Smooth muscle cell (in vitro differentiated cells): Measurements from ENCODE around the gene FAM50B. TPM values are rescaled to one million over a fixed set of nuclear protein-coding genes. Genes with fewer than 3 reads are reported as not detected.

Experiments used
- DNase-seq: peaks from one replicate; lab custom pipeline; 2025; ENCODE audit not compliant: unreplicated experiment; lab: John Stamatoyannopoulos, UW
- H2AFZ ChIP-seq: fragments of 200-600 bp; sonication (generic); 2 replicates; pipeline ENCODE4 v1.6.0; 2016; ENCODE audit warnings: antibody characterized with exemption, low read depth, mild to moderate bottlenecking
- H3F3A ChIP-seq: fragments of 200-600 bp; sonication (generic); 2 replicates; pipeline ENCODE4 v1.6.0; 2017; ENCODE audit warnings: antibody characterized with exemption, low read depth
- H3K27ac ChIP-seq: fragments of 200-600 bp; sonication (generic); 2 replicates; pipeline ENCODE4 v1.5.1; 2016; ENCODE audit warnings: low read depth, mild to moderate bottlenecking
- H3K27me3 ChIP-seq: fragments of 200-600 bp; sonication (generic); 2 replicates; pipeline ENCODE4 v1.6.1; 2016; ENCODE audit warnings: low read depth, mild to moderate bottlenecking
- H3K36me3 ChIP-seq: fragments of 200-600 bp; sonication (generic); 2 replicates; pipeline ENCODE4 v1.5.1; 2016; ENCODE audit warnings: low read depth
- H3K4me1 ChIP-seq: fragments of 200-600 bp; sonication (generic); 2 replicates; pipeline ENCODE4 v1.5.1; 2016; ENCODE audit warnings: low read depth
- H3K4me2 ChIP-seq: fragments of 200-600 bp; sonication (generic); 2 replicates; pipeline ENCODE4 v1.6.0; 2016; ENCODE audit warnings: mild to moderate bottlenecking
- H3K4me3 ChIP-seq: fragments of 200-600 bp; sonication (generic); 2 replicates; pipeline ENCODE4 v1.5.1; 2016; ENCODE audit warnings: mild to moderate bottlenecking
- H3K79me2 ChIP-seq: fragments of 200-600 bp; sonication (generic); 2 replicates; pipeline ENCODE4 v1.6.0; 2016; ENCODE audit warnings: low read depth, mild to moderate bottlenecking
- H3K9ac ChIP-seq: fragments of 200-600 bp; sonication (generic); 2 replicates; pipeline ENCODE4 v1.6.0; 2016; ENCODE audit warnings: low read depth
- H3K9me3 ChIP-seq: fragments of 200-600 bp; sonication (generic); replicated peaks from 2 replicates; pipeline ENCODE4 v1.5.1; 2016; ENCODE audit warnings: low read depth
- H4K20me1 ChIP-seq: fragments of 200-600 bp; sonication (generic); 2 replicates; pipeline ENCODE4 v1.6.0; 2016; ENCODE audit warnings: low read depth
- CTCF ChIP-seq: fragments of 200-600 bp; sonication (generic); IDR thresholded peaks from 2 replicates; pipeline ENCODE4 v1.5.1; 2017; ENCODE audit warnings: borderline replicate concordance, mild to moderate bottlenecking, antibody characterized with exemption; ENCODE audit not compliant: insufficient read depth, poor library complexity, severe bottlenecking
- WGBS: methylation state at CpG from one replicate; pipeline ENCODE4 v1.1.7; 2016; ENCODE audit warnings: low lambda C conversion rate; 5-methylcytosine and 5-hydroxymethylcytosine counted together
- polyA plus RNA-seq: library from polyadenylated mRNA; unstranded; fragments of >200 nt; fragmentation: Nextera tagmentation; extraction: Ambion mirVana; gene quantifications from 2 replicates; pipeline ENCODE4 v1.2.1, GENCODE V29; 2016
- total RNA-seq: library from RNA; depleted of rRNA; stranded (reverse); fragments of >200 nt; gene quantifications from 2 replicates; pipeline ENCODE4 v1.2.3, GENCODE V29; 2014

The FAM50B gene
- total and polyA plus RNA-seq, 2 experiments from 2014 or later, result 4.3 to 6.3 TPM

- Histone ChIP-seq H3K27me3 (no peaks in the 10 kb centered on the region), H3K4me3 (no peak overlapping the region), H3K9ac (no peak overlapping the region), H3K4me1 (peaks cover under 1% of the 10 kb centered on the region), H3K4me2 (peak overlapping the region; percentile 49), H3K79me2 (no peaks in the 10 kb centered on the region), H3K36me3 (no peaks in the 10 kb centered on the region), H4K20me1 (no peaks in the 10 kb centered on the region), H2AFZ (no peak overlapping the region), H3K27ac (peak overlapping the region; percentile 30), H3K9me3 (no peaks in the 10 kb centered on the region), H3F3A (peaks cover 3% of the 10 kb centered on the region)
- WGBS, result 70% methylated on average over 7 of the region's 7 CpGs
- TF ChIP-seq CTCF, result no peak
- no peak for DNase-seq
Measured at GRCh38 chr6:3808759-3809514, 40.2 kb upstream of the FAM50B start.

- Histone ChIP-seq H3K27me3 (no peaks in the 10 kb centered on the region), H3K36me3 (no peaks in the 10 kb centered on the region), H3K4me1 (no peaks in the 10 kb centered on the region), H3K9ac (no peak overlapping the region), H3K27ac (no peak overlapping the region), H4K20me1 (no peaks in the 10 kb centered on the region), H3K4me3 (no peak overlapping the region), H3K4me2 (no peak overlapping the region), H2AFZ (no peak overlapping the region), H3K79me2 (no peaks in the 10 kb centered on the region), H3F3A (peaks cover 3% of the 10 kb centered on the region), H3K9me3 (no peaks in the 10 kb centered on the region)
- DNase-seq, result no peak
- 100% methylated on average over 1 of the region's 1 CpG for WGBS
- TF ChIP-seq CTCF, result no peak
Measured at GRCh38 chr6:3809515-3809891, 39.7 kb upstream of the FAM50B start.

- Histone ChIP-seq H3K36me3 (no peaks in the 10 kb centered on the region), H3K9ac (no peak overlapping the region), H2AFZ (no peak overlapping the region), H3K4me3 (no peak overlapping the region), H3K79me2 (no peaks in the 10 kb centered on the region), H3K27me3 (no peaks in the 10 kb centered on the region), H3F3A (peaks cover 3% of the 10 kb centered on the region), H3K27ac (no peak overlapping the region), H3K4me1 (no peaks in the 10 kb centered on the region), H4K20me1 (no peaks in the 10 kb centered on the region), H3K4me2 (no peak overlapping the region), H3K9me3 (no peaks in the 10 kb centered on the region)
- 95% methylated on average over 9 of the region's 9 CpGs for WGBS
- DNase-seq, result no peak
- no peak for TF ChIP-seq CTCF
Measured at GRCh38 chr6:3809982-3810381, 39.2 kb upstream of the FAM50B start.

- Histone ChIP-seq H3K9me3 (no peaks in the 10 kb centered on the region), H3K27ac (no peak overlapping the region), H3K27me3 (no peaks in the 10 kb centered on the region), H3K4me3 (no peak overlapping the region), H3K4me1 (no peaks in the 10 kb centered on the region), H2AFZ (no peak overlapping the region), H3K4me2 (no peak overlapping the region), H3K9ac (no peak overlapping the region), H3F3A (peaks cover 3% of the 10 kb centered on the region), H4K20me1 (no peaks in the 10 kb centered on the region), H3K79me2 (no peaks in the 10 kb centered on the region), H3K36me3 (no peaks in the 10 kb centered on the region)
- 95% methylated on average over 2 of the region's 2 CpGs for WGBS
- DNase-seq, result no peak
- TF ChIP-seq CTCF, result no peak
Measured at GRCh38 chr6:3811191-3811590, 38.0 kb upstream of the FAM50B start.
